ENCODE data around the gene SLC4A2. TPM values are rescaled to one million over a fixed set of nuclear protein-coding genes. Genes with fewer than 3 reads are reported as not detected.

The SLC4A2 gene
- total RNA-seq, 6 experiments from 2014 or later, result 74.0 to 140 (median 106) TPM

DNA sequence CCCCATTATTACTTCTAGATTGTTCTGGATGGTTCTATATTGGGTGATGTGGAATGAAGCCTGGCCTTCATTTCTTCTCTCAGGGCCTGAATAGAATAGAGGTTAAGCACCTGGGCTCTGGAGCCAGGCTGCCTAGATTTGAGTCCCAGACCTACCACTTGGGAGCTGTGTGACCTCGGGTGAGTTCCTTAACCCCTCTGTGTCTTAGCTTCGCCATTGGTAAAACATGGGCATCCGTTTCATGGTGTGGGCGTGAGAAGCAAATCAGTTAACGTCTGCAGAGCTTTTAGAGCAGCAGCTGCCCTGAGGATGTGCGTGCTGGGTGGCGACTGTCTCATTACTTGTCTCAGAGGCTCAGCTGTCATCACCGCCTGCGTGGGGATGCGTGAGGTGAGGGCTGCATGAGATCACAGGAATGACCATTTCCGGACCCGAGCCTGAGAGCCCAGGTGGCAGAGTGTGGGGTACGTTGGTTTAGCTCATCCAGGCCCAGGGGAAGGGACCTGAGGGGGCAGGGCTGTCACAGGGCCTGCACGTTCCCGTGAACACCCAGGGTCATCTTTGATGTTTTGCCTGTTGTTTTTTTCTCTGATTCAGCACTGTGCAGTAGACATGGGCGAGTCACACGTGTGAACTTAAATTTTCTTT, 36.6 kb downstream of the SLC4A2 start:
- Histone ChIP-seq H3K36me3 (no peaks in the 10 kb centered on the region), H3K27ac (no peak overlapping the region), H3K9me3 (no peaks in the 10 kb centered on the region), H3K4me1 (peaks cover 0 to 6% (median 0%) of the 10 kb centered on the region in 4 donors), H3K27me3 (no peaks in the 10 kb centered on the region), H3K4me3 (no peak overlapping the region)
- no peak for DNase-seq
- intact Hi-C loops (cut with DNase I), result no loop called here
- 76% methylated on average over 5 of the region's 17 CpGs for WGBS (ENCODE audit: insufficient coverage, low coverage, low lambda C conversion rate, missing lambda C conversion rate)
- TF ChIP-seq POLR2A (IDR thresholded peaks at IDR 0.05), result no peak
- TF ChIP-seq, protein P1, sequence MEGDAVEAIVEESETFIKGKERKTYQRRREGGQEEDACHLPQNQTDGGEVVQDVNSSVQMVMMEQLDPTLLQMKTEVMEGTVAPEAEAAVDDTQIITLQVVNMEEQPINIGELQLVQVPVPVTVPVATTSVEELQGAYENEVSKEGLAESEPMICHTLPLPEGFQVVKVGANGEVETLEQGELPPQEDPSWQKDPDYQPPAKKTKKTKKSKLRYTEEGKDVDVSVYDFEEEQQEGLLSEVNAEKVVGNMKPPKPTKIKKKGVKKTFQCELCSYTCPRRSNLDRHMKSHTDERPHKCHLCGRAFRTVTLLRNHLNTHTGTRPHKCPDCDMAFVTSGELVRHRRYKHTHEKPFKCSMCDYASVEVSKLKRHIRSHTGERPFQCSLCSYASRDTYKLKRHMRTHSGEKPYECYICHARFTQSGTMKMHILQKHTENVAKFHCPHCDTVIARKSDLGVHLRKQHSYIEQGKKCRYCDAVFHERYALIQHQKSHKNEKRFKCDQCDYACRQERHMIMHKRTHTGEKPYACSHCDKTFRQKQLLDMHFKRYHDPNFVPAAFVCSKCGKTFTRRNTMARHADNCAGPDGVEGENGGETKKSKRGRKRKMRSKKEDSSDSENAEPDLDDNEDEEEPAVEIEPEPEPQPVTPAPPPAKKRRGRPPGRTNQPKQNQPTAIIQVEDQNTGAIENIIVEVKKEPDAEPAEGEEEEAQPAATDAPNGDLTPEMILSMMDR (IDR thresholded peaks at IDR 0.05), result no peak
- ATAC-seq, result no peak

DNA sequence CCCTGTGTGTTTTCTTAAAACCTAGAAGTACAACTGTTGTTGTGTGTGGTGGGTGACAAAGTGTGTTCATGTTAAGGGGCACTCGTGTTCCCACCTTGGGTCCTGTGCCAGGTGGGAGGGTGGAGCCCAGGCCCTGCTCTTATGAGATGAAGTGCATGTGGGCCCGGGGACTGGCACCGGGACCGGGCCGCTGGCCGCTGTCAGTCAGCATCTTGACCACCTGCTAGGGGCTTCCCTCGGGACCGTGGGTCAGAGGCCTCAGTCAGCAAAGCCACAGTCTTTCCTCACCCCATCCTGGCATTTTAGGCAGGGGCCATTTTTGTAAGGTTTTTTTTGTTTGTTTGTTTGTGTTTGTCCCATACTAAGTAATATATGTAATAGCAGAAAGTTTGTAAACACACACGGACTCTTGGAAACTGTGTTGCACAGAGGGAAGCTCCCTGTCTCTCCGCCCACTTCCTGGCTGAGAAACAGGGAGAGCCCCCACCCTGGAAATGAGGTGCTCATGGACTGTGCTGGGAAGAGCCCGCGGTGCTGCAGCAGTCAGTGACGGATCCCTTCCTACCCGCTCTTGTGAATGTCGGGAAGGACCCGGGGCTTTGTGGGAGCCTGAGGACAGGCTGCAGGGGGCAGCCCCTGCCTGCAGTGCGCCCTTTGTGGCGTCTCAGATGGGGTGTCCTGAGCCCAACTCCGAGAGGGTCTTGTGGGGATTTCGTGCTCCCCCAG, 40.3 kb downstream of the SLC4A2 start:
- ATAC-seq (peak; percentile 8 to 49 (median 21)), DNase-seq (no peak)
- WGBS (ENCODE audit: insufficient coverage, low coverage, low lambda C conversion rate, missing lambda C conversion rate), result 40% methylated on average over 1 of the region's 20 CpGs
- intact Hi-C loops (cut with DNase I), result no loop called here
- Histone ChIP-seq H3K4me3 (no peak overlapping the region), H3K9me3 (no peaks in the 10 kb centered on the region), H3K4me1 (no peaks in the 10 kb centered on the region), H3K27me3 (no peaks in the 10 kb centered on the region), H3K36me3 (no peaks in the 10 kb centered on the region), H3K27ac (no peak overlapping the region)
- TF ChIP-seq POLR2A (IDR thresholded peaks at IDR 0.05), result no peak
- TF ChIP-seq, protein P1 (IDR thresholded peaks at IDR 0.05), result no peak

DNA sequence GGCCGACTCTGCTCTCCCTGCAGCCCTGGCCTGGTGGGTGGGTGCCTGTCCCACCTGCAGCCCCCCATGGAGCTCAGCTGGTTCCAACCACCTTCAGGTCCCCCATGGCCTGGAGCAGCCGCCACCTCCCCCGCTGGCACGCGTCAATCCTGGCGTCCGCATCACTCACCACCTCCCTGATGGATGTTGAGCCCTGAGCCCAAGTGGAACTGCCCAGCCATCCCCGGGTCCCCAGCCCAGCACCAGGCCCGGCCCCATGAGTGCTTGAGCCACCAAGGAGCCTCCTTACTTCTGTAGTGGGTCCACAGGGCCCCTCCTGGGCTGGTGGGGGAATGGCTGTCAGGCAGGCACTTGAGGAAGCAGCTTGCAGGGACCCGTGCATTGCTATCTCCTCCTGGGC, 41.5 kb downstream of the SLC4A2 start:
- Histone ChIP-seq H3K4me1 (no peaks in the 10 kb centered on the region), H3K27me3 (no peaks in the 10 kb centered on the region), H3K9me3 (no peaks in the 10 kb centered on the region), H3K36me3 (no peaks in the 10 kb centered on the region), H3K4me3 (no peak overlapping the region), H3K27ac (no peak overlapping the region)
- ATAC-seq, result peak in 1 of 4 donors; percentile 17
- TF ChIP-seq POLR2A (IDR thresholded peaks at IDR 0.05), result no peak
- TF ChIP-seq, protein P1 (IDR thresholded peaks at IDR 0.05), result no peak
- no peak for DNase-seq
- intact Hi-C loops (cut with DNase I), result no loop called here
- whole genome bisulfite sequencing (ENCODE audit: insufficient coverage, low coverage, low lambda C conversion rate, missing lambda C conversion rate), result no CpG with 5 or more reads among the region's 10 CpGs

DNA sequence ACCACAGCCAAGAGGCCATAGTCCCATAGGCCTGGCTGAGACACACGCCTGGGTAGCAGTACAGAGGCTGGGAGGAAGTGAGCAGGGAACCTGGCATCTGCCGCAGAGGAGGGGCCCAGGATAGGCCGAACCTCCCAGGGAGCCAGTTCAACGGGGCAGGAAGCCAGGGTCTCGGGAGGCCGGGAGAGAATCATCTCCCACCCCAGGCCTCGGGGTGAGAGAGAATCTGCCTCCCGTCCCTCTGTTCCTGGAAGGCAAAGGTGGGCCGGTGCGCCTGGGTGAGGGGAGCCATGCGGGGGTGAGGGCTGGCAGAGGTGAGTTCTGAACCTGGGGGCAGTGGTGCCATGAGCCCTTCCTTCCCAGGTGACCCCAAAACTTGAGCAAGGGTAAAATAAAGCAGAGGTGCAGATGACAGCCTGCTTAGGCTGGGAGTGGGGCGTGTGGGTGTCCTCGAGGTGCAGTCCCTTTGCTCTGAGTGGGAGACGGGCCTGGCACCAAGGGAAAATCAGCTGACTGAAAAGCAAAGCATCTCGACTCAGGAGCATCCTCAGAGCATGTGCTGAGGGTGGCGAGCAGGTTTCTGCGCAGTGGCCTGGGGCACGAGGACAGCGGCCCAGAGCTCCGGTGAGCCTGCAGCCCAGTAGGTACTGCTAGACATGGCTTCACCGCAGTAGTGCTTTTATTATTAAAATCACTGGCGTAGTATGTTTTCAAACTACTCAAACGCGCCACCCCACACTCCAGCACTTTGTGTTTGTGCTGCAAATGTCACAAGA, 42.4 kb downstream of the SLC4A2 start:
- ATAC-seq, result peak in 2 of 4 donors; percentile 12 to 27
- H3K4me3 ChIP-seq, result no peak overlapping the region
- 76% methylated on average over 11 of the region's 24 CpGs for WGBS (ENCODE audit: insufficient coverage, low coverage, low lambda C conversion rate, missing lambda C conversion rate)
- TF ChIP-seq POLR2A (IDR thresholded peaks at IDR 0.05), result no peak
- TF ChIP-seq, protein P1 (IDR thresholded peaks at IDR 0.05), result no peak
- no peak for DNase-seq
- no peaks in the 10 kb centered on the region for H3K4me1 ChIP-seq
- H3K27me3 ChIP-seq, result no peaks in the 10 kb centered on the region
- H3K9me3 ChIP-seq, result no peaks in the 10 kb centered on the region
- H3K27ac ChIP-seq, result no peak overlapping the region
- H3K36me3 ChIP-seq, result no peaks in the 10 kb centered on the region
- intact Hi-C loops (cut with DNase I), result no loop called here

Measured in right lobe of liver (tissue), 6 donors.